Adrenal gland (tissue), 5 donors: Measurements from ENCODE around the gene ARHGAP25.

ENCODE experiments used
- CTCF ChIP-seq, 6 experiments: fragments of 450-650 bp in 4 of 6; fragments of 200-600 bp in 2 of 6; sonication (generic) in 1 of 6; IDR thresholded peaks; 1 replicate in 5 of 6; 2 replicates in 1 of 6; pipeline versions ENCODE4 v1.5.1 to v1.8.0; 2016 to 2021; ENCODE audit warnings: antibody characterized with exemption in 6 of 6, mild to moderate bottlenecking in 2 of 6, moderate library complexity in 1 of 6
- POLR2A ChIP-seq, 2 donors: fragments of 450-650 bp; IDR thresholded peaks; one replicate each; pipeline ENCODE4 v1.6.1; 2017; ENCODE audit warnings: antibody characterized with exemption in 2 of 2, mild to moderate bottlenecking in 2 of 2, moderate library complexity in 1 of 2
- donor health status: DM: no; HTN: no; CAD: no.

DNA sequence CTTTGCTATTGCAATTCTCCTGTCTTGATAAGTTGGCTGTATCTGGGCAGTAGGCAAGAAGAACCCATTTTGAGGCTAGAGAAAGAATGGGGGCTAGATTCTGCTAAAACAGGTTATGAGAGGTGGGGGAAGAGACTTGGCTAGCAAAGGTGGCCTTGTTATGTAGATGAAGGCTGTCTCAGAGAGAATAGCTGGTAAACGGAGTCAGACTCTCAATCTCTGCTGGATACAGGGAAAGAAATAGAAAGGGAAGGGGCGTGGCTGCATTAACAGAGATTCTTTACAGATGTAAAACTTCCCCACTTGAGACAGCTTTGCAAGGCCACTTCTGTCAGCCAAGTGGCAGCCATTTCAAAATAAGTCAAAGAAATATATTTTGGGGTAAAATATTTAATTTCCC is 38.1 kb upstream of the ARHGAP25 start:
- TF ChIP-seq CTCF (IDR thresholded peaks at IDR 0.05), result no peak
- no peak for TF ChIP-seq POLR2A (IDR thresholded peaks at IDR 0.05)
